ENCODE results near the gene LY86. TPM values are rescaled to one million over a fixed set of nuclear protein-coding genes. Genes with fewer than 3 reads are reported as not detected.

LY86 gene
- total and polyA plus RNA-seq, 9 of the 15 experiments (the other 6 are each of a cell fraction or from before 2014, with no cell fraction given), result 0.08 to 0.20 TPM; not detected in 7

GRCh38 chr6:6661191-6661590 lies 72.7 kb downstream of the LY86 start:
- DNase-seq (ENCODE audit: extremely low read depth in 1 of 4, low spot score in 3 of 4) (no peak), FAIRE-seq (no peak), ATAC-seq (no peak)
- CTCF ChIA-PET (ENCODE audit: low intra/inter-chr PET ratio), result no interaction called here
- POLR2A ChIA-PET, result interaction anchor here (0.7 kb wide), 1 partner anchor 49 kb away, joined by 3 read pairs; no protein-coding TSS in a partner anchor
- no peak overlapping the region for H2AFZ ChIP-seq (ENCODE audit: low read depth, low read length)
- H3K27me3 ChIP-seq (ENCODE audit: control insufficient read depth in 2 of 2, insufficient read depth in 2 of 2, low read length in 2 of 2), result no peaks in the 10 kb centered on the region; a peak in 1 of 5 replicates
- in situ Hi-C loops (cut with MboI) (no loop called here), intact Hi-C loops (cut with micrococcal nuclease) (no loop called here)
- peaks cover 3% of the 10 kb centered on the region; the same call in 1 of the 2 replicates for H3K9me3 ChIP-seq (replicated peaks; ENCODE audit: control insufficient read depth, insufficient read depth, low read depth, low read length)
- H3K9me1 ChIP-seq (ENCODE audit: control insufficient read depth, insufficient read depth, low read length), result no peaks in the 10 kb centered on the region
- WGBS (ENCODE audit: insufficient coverage, low coverage, missing lambda C conversion rate), result 46% methylated on average over 9 of the region's 9 CpGs
- no TSS peak for BruUV-seq (replicated peaks)
- TF ChIP-seq ZKSCAN3 (CRISPR knock-in tag; IDR thresholded peaks at IDR 0.05) (no peak), BHLHE40 (IDR thresholded peaks at IDR 0.05; ENCODE audit: low read length) (no peak), ARID4B (CRISPR knock-in tag; IDR thresholded peaks at IDR 0.05) (no peak), CEBPB (tag; IDR thresholded peaks at IDR 0.05) (no peak), ZC3H8 (IDR thresholded peaks at IDR 0.05) (no peak), ZNF395 (CRISPR knock-in tag; IDR thresholded peaks at IDR 0.05) (no peak), ZNF583 (CRISPR knock-in tag; IDR thresholded peaks at IDR 0.05) (no peak), GABPB2 (CRISPR knock-in tag; conservative IDR thresholded peaks at IDR 0.05) (no peak), ATF3 (IDR thresholded peaks at IDR 0.05) (no peak), ATF3 (CRISPR knock-in tag; conservative IDR thresholded peaks at IDR 0.05) (no peak), NELFE (IDR thresholded peaks at IDR 0.05; ENCODE audit: insufficient read depth, insufficient read length) (no peak), NCOR1 (IDR thresholded peaks at IDR 0.05) (no peak), NRF1 (conservative IDR thresholded peaks at IDR 0.05 in 1 of 2, IDR thresholded peaks at IDR 0.05 in 1 of 2) (no peak), STAT6 (CRISPR knock-in tag; IDR thresholded peaks at IDR 0.05) (no peak), L3MBTL2 (IDR thresholded peaks at IDR 0.05) (no peak), TCFL5 (CRISPR knock-in tag; conservative IDR thresholded peaks at IDR 0.05) (no peak)
- H4K20me1 ChIP-seq (replicated peaks; ENCODE audit: control insufficient read depth, insufficient read depth, low read length), result no peaks in the 10 kb centered on the region
- no peak overlapping the region for H3K4me3 ChIP-seq
- no peak overlapping the region for H3K9ac ChIP-seq (ENCODE audit: insufficient read depth in 1 of 2, low read depth in 2 of 2, low read length in 2 of 2)
- no peaks in the 10 kb centered on the region for H3K79me2 ChIP-seq (ENCODE audit: control insufficient read depth, insufficient read depth, low read length)
- H3K4me1 ChIP-seq (replicated peaks in 1 of 2; ENCODE audit: control insufficient read depth in 2 of 2, insufficient read depth in 2 of 2, low read length in 2 of 2), result peaks cover 5 to 41% of the 10 kb centered on the region in 2 experiments; a peak in 4 of 5 replicates
- H3K36me3 ChIP-seq (ENCODE audit: control insufficient read depth, insufficient read depth, low read length), result no peaks in the 10 kb centered on the region
- H3K27ac ChIP-seq (ENCODE audit: extremely low read depth, low read depth, low read length), result no peak overlapping the region
- H3K4me2 ChIP-seq (ENCODE audit: insufficient read depth, low read length), result no peak overlapping the region
